ENCODE results near the gene APRT.

DNA sequence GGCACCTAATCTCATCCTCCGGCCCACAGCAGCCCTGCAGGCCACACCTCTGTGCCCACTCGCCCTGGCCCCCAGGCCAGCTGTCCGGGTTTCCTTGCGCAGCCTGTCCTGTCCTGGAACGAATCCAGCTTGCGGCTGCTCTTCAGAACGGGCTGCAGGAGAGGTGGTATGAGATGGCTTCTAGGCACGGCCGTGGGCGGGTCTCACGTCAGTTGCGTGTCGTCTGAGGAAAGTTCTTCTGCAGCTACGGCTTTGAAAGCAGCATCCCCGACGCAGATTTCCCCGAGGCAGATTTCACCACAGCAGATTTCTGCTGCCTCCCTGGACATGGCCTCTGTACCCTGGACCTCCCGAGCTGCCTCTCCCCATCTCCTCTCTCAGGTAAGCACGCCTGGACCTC is 26.8 kb upstream of the APRT start:
- TF ChIP-seq DACH1 (IDR thresholded peaks at IDR 0.05; ENCODE audit: partially characterized antibody): no peak
- TF ChIP-seq HDAC2 (IDR thresholded peaks at IDR 0.05): no peak
- TF ChIP-seq, protein P1, sequence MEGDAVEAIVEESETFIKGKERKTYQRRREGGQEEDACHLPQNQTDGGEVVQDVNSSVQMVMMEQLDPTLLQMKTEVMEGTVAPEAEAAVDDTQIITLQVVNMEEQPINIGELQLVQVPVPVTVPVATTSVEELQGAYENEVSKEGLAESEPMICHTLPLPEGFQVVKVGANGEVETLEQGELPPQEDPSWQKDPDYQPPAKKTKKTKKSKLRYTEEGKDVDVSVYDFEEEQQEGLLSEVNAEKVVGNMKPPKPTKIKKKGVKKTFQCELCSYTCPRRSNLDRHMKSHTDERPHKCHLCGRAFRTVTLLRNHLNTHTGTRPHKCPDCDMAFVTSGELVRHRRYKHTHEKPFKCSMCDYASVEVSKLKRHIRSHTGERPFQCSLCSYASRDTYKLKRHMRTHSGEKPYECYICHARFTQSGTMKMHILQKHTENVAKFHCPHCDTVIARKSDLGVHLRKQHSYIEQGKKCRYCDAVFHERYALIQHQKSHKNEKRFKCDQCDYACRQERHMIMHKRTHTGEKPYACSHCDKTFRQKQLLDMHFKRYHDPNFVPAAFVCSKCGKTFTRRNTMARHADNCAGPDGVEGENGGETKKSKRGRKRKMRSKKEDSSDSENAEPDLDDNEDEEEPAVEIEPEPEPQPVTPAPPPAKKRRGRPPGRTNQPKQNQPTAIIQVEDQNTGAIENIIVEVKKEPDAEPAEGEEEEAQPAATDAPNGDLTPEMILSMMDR (IDR thresholded peaks at IDR 0.05 in 2 of 3, conservative IDR thresholded peaks at IDR 0.05 in 1 of 3; ENCODE audit: insufficient read depth in 2 of 3, low read depth in 1 of 3, low read length in 3 of 3): no peak
- TF ChIP-seq ZNF696 (CRISPR knock-in tag; conservative IDR thresholded peaks at IDR 0.05): no peak
- TF ChIP-seq HCFC1 (IDR thresholded peaks at IDR 0.05; ENCODE audit: low read depth, low read length): no peak
- TF ChIP-seq ELK1 (CRISPR knock-in tag; IDR thresholded peaks at IDR 0.05): no peak
- no peak for TF ChIP-seq POLR2A (conservative IDR thresholded peaks at IDR 0.05)
- TF ChIP-seq ZFPM2 (CRISPR knock-in tag; IDR thresholded peaks at IDR 0.05): no peak
- TF ChIP-seq SMC3 (conservative IDR thresholded peaks at IDR 0.05; ENCODE audit: insufficient read depth, low read depth, low read length): no peak
- no peak for TF ChIP-seq NFXL1 (CRISPR knock-in tag; IDR thresholded peaks at IDR 0.05)
- TF ChIP-seq, protein P2, sequence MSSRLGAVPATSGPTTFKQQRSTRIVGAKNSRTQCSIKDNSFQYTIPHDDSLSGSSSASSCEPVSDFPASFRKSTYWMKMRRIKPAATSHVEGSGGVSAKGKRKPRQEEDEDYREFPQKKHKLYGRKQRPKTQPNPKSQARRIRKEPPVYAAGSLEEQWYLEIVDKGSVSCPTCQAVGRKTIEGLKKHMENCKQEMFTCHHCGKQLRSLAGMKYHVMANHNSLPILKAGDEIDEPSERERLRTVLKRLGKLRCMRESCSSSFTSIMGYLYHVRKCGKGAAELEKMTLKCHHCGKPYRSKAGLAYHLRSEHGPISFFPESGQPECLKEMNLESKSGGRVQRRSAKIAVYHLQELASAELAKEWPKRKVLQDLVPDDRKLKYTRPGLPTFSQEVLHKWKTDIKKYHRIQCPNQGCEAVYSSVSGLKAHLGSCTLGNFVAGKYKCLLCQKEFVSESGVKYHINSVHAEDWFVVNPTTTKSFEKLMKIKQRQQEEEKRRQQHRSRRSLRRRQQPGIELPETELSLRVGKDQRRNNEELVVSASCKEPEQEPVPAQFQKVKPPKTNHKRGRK (tag; IDR thresholded peaks at IDR 0.05): no peak
- no peak for TF ChIP-seq ZNF24 (IDR thresholded peaks at IDR 0.05)
- no peak for TF ChIP-seq ZFX (CRISPR knock-in tag; IDR thresholded peaks at IDR 0.05)
